ENCODE data around the gene POLDIP3.

DNA sequence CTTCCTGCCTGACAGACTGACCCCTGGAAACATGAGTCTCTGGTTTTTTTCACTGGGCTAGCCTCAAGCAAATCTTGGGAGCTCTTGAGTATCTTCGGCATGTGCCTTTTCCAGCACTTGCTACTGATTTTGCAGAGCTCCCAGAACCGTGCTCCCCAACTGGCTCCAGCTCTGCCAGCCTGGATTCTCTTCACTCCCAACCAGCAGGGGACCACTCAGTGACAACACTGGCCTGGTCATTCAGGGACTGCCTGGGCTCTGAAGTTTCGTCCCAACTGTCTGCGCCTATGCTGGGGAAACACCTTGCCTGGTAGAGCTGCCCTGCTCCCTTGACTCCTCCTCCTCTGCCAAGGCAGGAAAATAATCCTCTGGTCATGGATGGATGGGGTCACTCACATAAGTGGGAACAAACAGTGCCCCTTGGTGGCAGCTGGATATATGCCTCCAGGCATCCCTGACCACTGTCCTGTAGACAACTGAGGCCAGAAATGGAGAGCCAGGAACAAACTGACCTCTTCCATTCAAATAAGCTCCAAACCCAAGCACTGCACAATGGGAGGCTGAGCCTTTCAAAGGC lies 30.2 kb downstream of the POLDIP3 start:
- TF ChIP-seq, protein P1, sequence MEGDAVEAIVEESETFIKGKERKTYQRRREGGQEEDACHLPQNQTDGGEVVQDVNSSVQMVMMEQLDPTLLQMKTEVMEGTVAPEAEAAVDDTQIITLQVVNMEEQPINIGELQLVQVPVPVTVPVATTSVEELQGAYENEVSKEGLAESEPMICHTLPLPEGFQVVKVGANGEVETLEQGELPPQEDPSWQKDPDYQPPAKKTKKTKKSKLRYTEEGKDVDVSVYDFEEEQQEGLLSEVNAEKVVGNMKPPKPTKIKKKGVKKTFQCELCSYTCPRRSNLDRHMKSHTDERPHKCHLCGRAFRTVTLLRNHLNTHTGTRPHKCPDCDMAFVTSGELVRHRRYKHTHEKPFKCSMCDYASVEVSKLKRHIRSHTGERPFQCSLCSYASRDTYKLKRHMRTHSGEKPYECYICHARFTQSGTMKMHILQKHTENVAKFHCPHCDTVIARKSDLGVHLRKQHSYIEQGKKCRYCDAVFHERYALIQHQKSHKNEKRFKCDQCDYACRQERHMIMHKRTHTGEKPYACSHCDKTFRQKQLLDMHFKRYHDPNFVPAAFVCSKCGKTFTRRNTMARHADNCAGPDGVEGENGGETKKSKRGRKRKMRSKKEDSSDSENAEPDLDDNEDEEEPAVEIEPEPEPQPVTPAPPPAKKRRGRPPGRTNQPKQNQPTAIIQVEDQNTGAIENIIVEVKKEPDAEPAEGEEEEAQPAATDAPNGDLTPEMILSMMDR (conservative IDR thresholded peaks at IDR 0.05; ENCODE audit: low read length) = no peak
- TF ChIP-seq EZH2phosphoT487 (IDR thresholded peaks at IDR 0.05; ENCODE audit: borderline replicate concordance) = no peak

Data from Loucy (cell line).